Nephron (organoid): Measurements from ENCODE around the gene FAM222A.
A peak's percentile ranks its signal among the peaks of the same experiment; 100 is the strongest.

Experiments
- H3K27ac Mint-ChIP-seq, 3 experiments: 2 replicates each; pipeline ENCODE4 v1.8.0; 2020; ENCODE audit warnings: mixed read lengths in 3 of 3, mild to moderate bottlenecking in 2 of 3, moderate library complexity in 1 of 3
- H3K27me3 Mint-ChIP-seq: 2 replicates; pipeline ENCODE4 v1.8.0; 2021; ENCODE audit warnings: low read depth, mild to moderate bottlenecking, moderate library complexity, mixed read lengths
- H3K36me3 Mint-ChIP-seq: 2 replicates; pipeline ENCODE4 v1.8.0; 2020; ENCODE audit warnings: low read depth, mixed read lengths
- H3K4me1 Mint-ChIP-seq: 2 replicates; pipeline ENCODE4 v1.8.0; 2020; ENCODE audit warnings: mixed read lengths
- H3K4me3 Mint-ChIP-seq, 3 experiments: 2 replicates each; pipeline ENCODE4 v1.8.0; 2020; ENCODE audit warnings: mild to moderate bottlenecking in 3 of 3, mixed read lengths in 3 of 3, moderate library complexity in 2 of 3
- H3K9me3 Mint-ChIP-seq: 2 replicates; pipeline ENCODE4 v1.8.0; 2020; ENCODE audit warnings: mixed read lengths
- CTCF ChIP-seq, 3 experiments: fragments of 200-600 bp; sonication (generic); IDR thresholded peaks; one replicate each; pipeline ENCODE4 v1.5.0; 2021; ENCODE audit warnings: antibody characterized with exemption in 3 of 3; ENCODE audit not compliant: unreplicated experiment in 3 of 3

FAM222A gene

GRCh38 chr12:109770861-109771670, 57.4 kb downstream of the FAM222A start:
- Mint-ChIP-seq H3K4me3 (no peak overlapping the region), H3K36me3 (no peaks in the 10 kb centered on the region), H3K27me3 (peaks cover 15% of the 10 kb centered on the region), H3K9me3 (no peaks in the 10 kb centered on the region), H3K4me1 (peaks cover 15% of the 10 kb centered on the region), H3K27ac (peak overlapping the region in 2 of 3 experiments; percentile 68 to 77)
- no peak for TF ChIP-seq CTCF (IDR thresholded peaks at IDR 0.05; ENCODE audit: unreplicated experiment in 3 of 3)

GRCh38 chr12:109771746-109772621, 58.4 kb downstream of the FAM222A start:
- no peak overlapping the region for H3K4me3 Mint-ChIP-seq
- peaks cover 15% of the 10 kb centered on the region for H3K4me1 Mint-ChIP-seq
- no peak for TF ChIP-seq CTCF (IDR thresholded peaks at IDR 0.05; ENCODE audit: unreplicated experiment in 3 of 3)
- no peaks in the 10 kb centered on the region for H3K36me3 Mint-ChIP-seq
- peaks cover 15% of the 10 kb centered on the region for H3K27me3 Mint-ChIP-seq
- no peak overlapping the region for H3K27ac Mint-ChIP-seq
- H3K9me3 Mint-ChIP-seq, result no peaks in the 10 kb centered on the region

- Mint-ChIP-seq H3K27me3 (peaks cover 15% of the 10 kb centered on the region), H3K4me3 (no peak overlapping the region), H3K9me3 (no peaks in the 10 kb centered on the region), H3K36me3 (no peaks in the 10 kb centered on the region), H3K4me1 (peaks cover 15% of the 10 kb centered on the region), H3K27ac (no peak overlapping the region)
- TF ChIP-seq CTCF (IDR thresholded peaks at IDR 0.05; ENCODE audit: unreplicated experiment in 3 of 3), result no peak
Observed at GRCh38 chr12:109772622-109773321, 59.1 kb downstream of the FAM222A start.

GRCh38 chr12:109773384-109774011, 59.9 kb downstream of the FAM222A start:
- no peak for TF ChIP-seq CTCF (IDR thresholded peaks at IDR 0.05; ENCODE audit: unreplicated experiment in 3 of 3)
- peaks cover 15% of the 10 kb centered on the region for H3K4me1 Mint-ChIP-seq
- peaks cover 15% of the 10 kb centered on the region for H3K27me3 Mint-ChIP-seq
- H3K36me3 Mint-ChIP-seq, result no peaks in the 10 kb centered on the region
- no peak overlapping the region for H3K27ac Mint-ChIP-seq
- no peak overlapping the region for H3K4me3 Mint-ChIP-seq
- no peaks in the 10 kb centered on the region for H3K9me3 Mint-ChIP-seq

- Mint-ChIP-seq H3K9me3 (peaks cover 3% of the 10 kb centered on the region), H3K27me3 (peaks cover 15% of the 10 kb centered on the region), H3K4me3 (no peak overlapping the region), H3K36me3 (peaks cover 3% of the 10 kb centered on the region), H3K4me1 (peaks cover 11% of the 10 kb centered on the region), H3K27ac (no peak overlapping the region)
- TF ChIP-seq CTCF (IDR thresholded peaks at IDR 0.05; ENCODE audit: unreplicated experiment in 3 of 3), result peak; percentile 77 to 88 (median 83)
Observed at GRCh38 chr12:109775172-109775881, 61.7 kb downstream of the FAM222A start.
